ENCODE data around the gene EPHA6.

GRCh38 chr3:97694876-97695275 lies 880.5 kb downstream of the EPHA6 start:
- TF ChIP-seq POLR2A (IDR thresholded peaks at IDR 0.05) (no peak), CTCF (IDR thresholded peaks at IDR 0.05 in 4 of 5, conservative IDR thresholded peaks at IDR 0.05 in 1 of 5) (no peak)

Data from gastrocnemius medialis (tissue), 4 donors.